Aorta (tissue), 5 donors: Measurements from ENCODE around the gene ENOX1. TPM values are rescaled to one million over a fixed set of nuclear protein-coding genes. Genes with fewer than 3 reads are reported as not detected.

Experiments
- ATAC-seq: fragments of 200-7000 bp; cut with Tn5 transposase; one replicate; pipeline ENCODE4 v1.9.1; 2022; ENCODE audit warnings: moderate library complexity; ENCODE audit not compliant: low FRiP score
- DNase-seq, 2 donors: peaks; one replicate each; pipeline ENCODE4 v3.0.0-alpha.2; 2020
- H3K27ac ChIP-seq, 2 donors: one replicate each; pipeline ENCODE4 v1.5.1; 2013; ENCODE audit warnings: low read length in 2 of 2, mild to moderate bottlenecking in 2 of 2, moderate library complexity in 2 of 2, control low read depth in 1 of 2, inconsistent platforms in 1 of 2, low read depth in 1 of 2
- H3K27me3 ChIP-seq, 2 donors: one replicate each; pipeline ENCODE4 v1.6.1; 2013; ENCODE audit warnings: control low read depth in 1 of 2, low read length in 1 of 2, mild to moderate bottlenecking in 1 of 2, moderate library complexity in 1 of 2; ENCODE audit not compliant: insufficient read depth in 2 of 2, control insufficient read depth in 1 of 2
- H3K36me3 ChIP-seq, 2 donors: one replicate each; pipeline ENCODE4 v1.6.1; 2013; ENCODE audit warnings: control low read depth in 1 of 2, low read length in 1 of 2, mild to moderate bottlenecking in 1 of 2; ENCODE audit not compliant: insufficient read depth in 2 of 2, control insufficient read depth in 1 of 2
- H3K4me1 ChIP-seq, 2 donors: one replicate each; pipeline ENCODE4 v1.6.1; 2013; ENCODE audit warnings: low read length in 2 of 2, control low read depth in 1 of 2, mild to moderate bottlenecking in 1 of 2, moderate library complexity in 1 of 2; ENCODE audit not compliant: insufficient read depth in 2 of 2, control insufficient read depth in 1 of 2
- H3K4me3 ChIP-seq, 2 donors: one replicate each; pipeline ENCODE4 v1.5.1; 2013; ENCODE audit warnings: low read length in 2 of 2, control low read depth in 1 of 2, mild to moderate bottlenecking in 1 of 2
- H3K9me3 ChIP-seq: one replicate; pipeline ENCODE4 v1.6.1; 2013; ENCODE audit warnings: mild to moderate bottlenecking, low read length; ENCODE audit not compliant: control insufficient read depth
- WGBS, 2 donors: extraction: QIAGEN DNeasy Blood & Tissue Kit; methylation state at CpG; one replicate each; pipeline ENCODE4 v1.1.7; 2013; 5-methylcytosine and 5-hydroxymethylcytosine counted together
- intact Hi-C, 2 donors: fragments of 100-400 bp; cut with DNase I; formaldehyde crosslinking; loops; one replicate each; pipeline versions ENCODE4 v1.14.2 to v1.15.0; 2022
- polyA plus RNA-seq, 2 donors: library from polyadenylated mRNA; stranded (reverse); fragments of 200-250 nt; gene quantifications; one replicate each; pipeline ENCODE4 v1.2.3, GENCODE V29; 2013
- total RNA-seq, 2 donors: library from RNA; stranded (reverse); fragmentation: NEBNext Ultra II Directional; extraction: Animal tissue kit (Norgen Biotek cat#: 25700); gene quantifications; one replicate each; pipeline ENCODE4 v1.2.1, GENCODE V29; 2021
- donor health status: healthy with polysubstance abuse.
- donor health status: Bipolar disorder and iron deficiency.
- donor health status: DM: no; HTN: no; CAD: no.
- donor health status: DM: no; HTN: no; CAD: no.
- donor health status: DM: yes; HTN: yes; CAD: no.

Gene ENOX1
- total and polyA plus RNA-seq, 4 donors = 0.15 to 2.2 (median 1.4) TPM; not detected in 1

DNA sequence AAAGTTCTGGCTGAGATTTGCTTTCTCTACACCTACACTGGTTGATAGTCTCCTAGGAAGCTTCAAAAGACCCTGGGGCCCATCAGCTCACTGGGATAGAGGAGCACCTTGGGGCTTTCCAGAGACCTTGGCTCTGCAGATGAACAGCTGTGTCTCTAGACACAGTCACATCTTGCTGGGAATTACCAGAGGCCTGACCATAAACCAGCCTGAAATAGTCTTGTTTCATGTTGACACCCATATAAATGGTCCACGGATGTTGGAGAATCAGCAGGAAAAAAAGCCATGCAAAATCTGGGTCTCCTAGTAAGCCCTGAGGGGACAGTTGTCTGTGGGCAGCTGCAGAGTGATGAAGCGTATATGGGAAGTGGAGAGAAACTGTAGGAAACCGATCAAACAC lies 555.8 kb downstream of the ENOX1 start:
- Histone ChIP-seq H3K9me3 (no peaks in the 10 kb centered on the region), H3K4me1 (no peaks in the 10 kb centered on the region), H3K27ac (no peak overlapping the region), H3K27me3 (no peaks in the 10 kb centered on the region), H3K4me3 (no peak overlapping the region), H3K36me3 (no peaks in the 10 kb centered on the region)
- ATAC-seq (no peak), DNase-seq (no peak)
- intact Hi-C loops = no loop called here
- 90 to 91% methylated on average over 3 of the region's 3 CpGs for WGBS, 2 donors

DNA sequence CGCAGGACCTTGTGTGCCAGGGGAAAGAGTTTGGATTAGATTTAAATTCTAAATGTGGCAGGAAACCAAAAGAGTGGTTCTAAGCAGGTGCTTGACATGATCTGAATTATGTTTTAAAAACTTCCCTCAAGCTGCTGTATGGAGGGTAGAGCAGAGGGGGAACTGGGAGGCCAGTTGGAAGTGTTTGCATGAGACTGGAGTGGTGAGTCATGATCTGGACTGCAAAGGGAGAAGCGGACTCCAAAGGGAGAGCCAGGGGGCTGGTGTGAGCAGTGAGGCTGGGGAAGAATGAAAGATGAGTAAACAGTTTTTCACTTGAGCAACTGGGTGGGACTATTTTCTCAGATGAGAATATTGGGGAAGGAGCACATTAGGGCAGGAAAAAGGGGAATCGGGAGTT lies 557.3 kb downstream of the ENOX1 start:
- H3K4me3 ChIP-seq = no peak overlapping the region
- H3K27me3 ChIP-seq = no peaks in the 10 kb centered on the region
- no peaks in the 10 kb centered on the region for H3K4me1 ChIP-seq
- intact Hi-C loops = no loop called here
- H3K9me3 ChIP-seq = no peaks in the 10 kb centered on the region
- DNase-seq (no peak), ATAC-seq (no peak)
- no peak overlapping the region for H3K27ac ChIP-seq
- WGBS, 2 donors = 62 to 65% methylated on average over 3 of the region's 3 CpGs
- H3K36me3 ChIP-seq = no peaks in the 10 kb centered on the region

DNA sequence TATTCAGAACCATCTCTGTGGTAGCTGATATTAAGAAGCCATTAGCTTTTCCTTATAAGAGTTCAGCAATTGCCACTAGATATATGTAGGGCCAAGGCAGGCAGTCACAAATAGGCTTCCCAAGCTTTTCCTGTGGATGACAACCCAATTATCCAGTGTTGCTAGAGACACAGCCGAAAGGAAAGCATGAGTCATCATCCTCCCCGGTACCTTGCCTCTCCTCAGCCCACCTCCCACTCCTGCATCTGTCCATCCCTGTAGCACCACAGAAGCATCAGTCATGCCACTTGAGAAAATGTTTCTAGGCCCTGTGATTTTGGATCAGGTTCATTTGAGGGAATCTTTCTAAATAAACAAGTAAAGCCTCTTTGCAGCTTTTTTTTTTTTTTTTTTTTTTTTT lies 559.1 kb downstream of the ENOX1 start:
- Histone ChIP-seq H3K9me3 (no peaks in the 10 kb centered on the region), H3K27ac (no peak overlapping the region), H3K4me1 (no peaks in the 10 kb centered on the region), H3K36me3 (no peaks in the 10 kb centered on the region), H3K4me3 (no peak overlapping the region), H3K27me3 (no peaks in the 10 kb centered on the region)
- intact Hi-C loops = no loop called here
- WGBS, 2 donors = 37 to 44% methylated on average over 2 of the region's 2 CpGs
- DNase-seq = no peak
- ATAC-seq = no peak

DNA sequence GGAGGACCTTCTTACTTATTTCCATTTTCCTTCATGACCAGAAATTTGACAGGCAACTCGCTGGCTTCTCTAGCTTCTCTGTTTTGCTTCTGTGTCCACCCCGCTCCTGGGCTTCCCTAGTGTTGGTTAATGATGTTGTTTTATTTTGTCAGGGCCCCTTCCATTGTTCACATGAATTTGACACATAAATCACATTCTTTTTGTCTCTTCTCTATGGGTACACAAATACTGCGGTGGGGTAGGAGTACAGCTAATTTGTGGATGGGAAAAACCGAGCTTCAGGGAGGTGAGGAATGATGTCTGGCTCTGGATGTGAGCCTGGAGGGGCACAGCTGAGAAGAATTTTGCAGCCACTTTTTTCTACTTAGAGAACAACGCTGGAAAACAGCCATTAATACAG lies 563.6 kb downstream of the ENOX1 start:
- Histone ChIP-seq H3K27ac (no peak overlapping the region), H3K27me3 (no peaks in the 10 kb centered on the region), H3K4me1 (no peaks in the 10 kb centered on the region), H3K36me3 (no peaks in the 10 kb centered on the region), H3K9me3 (no peaks in the 10 kb centered on the region), H3K4me3 (no peak overlapping the region)
- intact Hi-C loops = no loop called here
- 65 to 73% methylated on average over 5 of the region's 5 CpGs for WGBS, 2 donors
- DNase-seq (no peak), ATAC-seq (no peak)

DNA sequence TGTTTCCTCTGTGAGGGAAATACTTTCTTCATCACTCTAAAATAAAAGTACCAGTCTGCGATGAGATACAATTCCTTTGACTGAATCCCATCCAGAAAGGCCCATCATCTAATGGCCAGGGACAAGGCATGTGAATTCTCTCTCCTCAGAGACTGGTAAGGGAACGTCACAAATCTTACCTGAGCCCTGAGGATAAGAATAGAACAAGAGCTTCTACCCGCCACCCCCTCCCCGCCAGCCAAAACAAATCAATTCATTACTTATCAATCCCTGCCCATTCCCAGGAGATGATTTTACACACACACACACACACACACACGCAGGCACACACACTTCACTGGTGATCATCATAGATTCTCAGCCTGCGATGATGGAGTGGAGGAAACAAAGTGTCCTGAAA lies 564.7 kb downstream of the ENOX1 start:
- intact Hi-C loops = no loop called here
- Histone ChIP-seq H3K36me3 (no peaks in the 10 kb centered on the region), H3K4me1 (no peaks in the 10 kb centered on the region), H3K9me3 (no peaks in the 10 kb centered on the region), H3K27me3 (no peaks in the 10 kb centered on the region), H3K4me3 (no peak overlapping the region), H3K27ac (no peak overlapping the region)
- 96% methylated on average over 6 of the region's 6 CpGs for WGBS, 2 donors
- no peak for DNase-seq
- ATAC-seq = no peak

DNA sequence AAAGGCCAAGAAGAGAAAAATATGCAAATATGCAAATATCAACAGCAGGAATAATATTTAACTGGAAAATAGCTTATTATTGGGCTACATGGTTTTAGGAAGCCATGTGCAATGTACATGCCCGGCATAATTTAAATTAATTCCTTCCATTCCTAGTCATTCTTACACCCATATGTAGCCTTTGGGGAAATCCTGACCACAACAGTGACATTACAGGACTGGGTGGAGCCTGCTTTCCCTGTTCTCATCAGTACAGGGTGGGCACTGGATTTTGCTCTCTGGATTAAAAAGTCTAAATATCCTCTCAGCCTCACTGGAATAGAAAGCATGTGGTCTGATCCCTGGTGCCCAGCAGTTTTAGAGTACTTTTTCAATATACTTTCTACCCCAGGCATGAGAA lies 565.2 kb downstream of the ENOX1 start:
- no peaks in the 10 kb centered on the region for H3K9me3 ChIP-seq
- 91 to 95% methylated on average over 1 of the region's 1 CpG for WGBS, 2 donors
- no peak overlapping the region for H3K4me3 ChIP-seq
- DNase-seq (no peak), ATAC-seq (no peak)
- no peaks in the 10 kb centered on the region for H3K4me1 ChIP-seq
- no peak overlapping the region for H3K27ac ChIP-seq
- no peaks in the 10 kb centered on the region for H3K27me3 ChIP-seq
- intact Hi-C loops = no loop called here
- H3K36me3 ChIP-seq = no peaks in the 10 kb centered on the region

DNA sequence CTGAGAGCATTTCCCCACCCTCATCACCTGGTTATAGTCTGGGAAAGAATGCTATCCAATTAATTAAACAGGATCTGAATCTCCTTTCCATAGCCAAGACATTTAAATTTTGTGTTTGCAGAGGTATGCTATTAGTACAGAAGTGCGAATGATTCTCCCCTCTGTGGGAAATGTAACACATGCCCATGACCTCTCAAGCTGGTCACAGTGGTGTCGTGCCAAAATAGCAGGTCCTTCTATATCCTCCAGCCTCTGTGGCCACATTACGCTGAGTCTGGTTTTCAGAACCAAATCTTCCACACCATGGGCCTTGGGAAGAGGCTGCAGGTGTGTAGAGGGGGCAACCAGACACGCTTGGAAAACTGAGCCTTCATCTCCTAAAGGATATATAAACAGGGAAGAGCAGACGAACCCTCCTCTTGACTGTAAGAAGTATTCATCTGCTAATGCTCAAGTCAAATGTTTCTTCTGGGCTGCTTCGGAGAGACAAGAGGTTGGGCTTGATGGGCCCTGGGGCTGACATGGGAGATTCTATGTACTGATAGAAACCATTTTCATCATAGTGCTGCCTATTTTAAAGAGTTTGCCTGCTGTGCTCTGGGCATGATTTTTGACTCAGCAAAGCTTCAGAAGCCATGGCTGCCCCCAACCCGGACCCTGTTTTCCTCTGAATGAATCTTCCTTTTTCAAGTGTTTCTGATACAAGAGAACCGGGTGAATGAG lies 565.7 kb downstream of the ENOX1 start:
- DNase-seq = no peak
- Histone ChIP-seq H3K36me3 (no peaks in the 10 kb centered on the region), H3K9me3 (no peaks in the 10 kb centered on the region), H3K4me1 (no peaks in the 10 kb centered on the region), H3K27ac (no peak overlapping the region), H3K4me3 (no peak overlapping the region), H3K27me3 (no peaks in the 10 kb centered on the region)
- no peak for ATAC-seq
- WGBS, 2 donors = 97 to 98% methylated on average over 8 of the region's 8 CpGs
- intact Hi-C loops = no loop called here

DNA sequence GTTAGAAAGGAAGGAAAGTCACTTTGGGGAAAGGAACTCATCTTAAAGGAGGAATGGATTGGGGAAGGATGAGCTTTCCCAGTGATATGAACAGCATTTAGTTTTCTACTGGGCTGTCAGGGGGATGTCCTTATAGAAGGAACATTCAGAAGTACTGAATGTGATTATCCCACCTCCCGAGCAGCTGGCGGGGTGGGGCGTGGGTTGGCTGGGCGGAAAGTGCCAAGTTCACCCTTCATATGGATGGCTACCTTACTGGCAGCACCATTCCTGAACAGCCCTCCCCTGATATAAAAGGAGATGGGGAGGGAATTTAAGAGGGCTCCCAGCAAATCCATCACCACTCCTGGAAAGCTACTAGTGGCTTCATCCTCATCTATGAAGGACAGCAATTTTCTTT lies 572.6 kb downstream of the ENOX1 start:
- no peaks in the 10 kb centered on the region for H3K27me3 ChIP-seq
- DNase-seq (no peak), ATAC-seq (no peak)
- no peaks in the 10 kb centered on the region for H3K9me3 ChIP-seq
- 93 to 98% methylated on average over 4 of the region's 4 CpGs for WGBS, 2 donors
- no peak overlapping the region for H3K27ac ChIP-seq
- H3K4me3 ChIP-seq = no peak overlapping the region
- intact Hi-C loops = no loop called here
- H3K36me3 ChIP-seq = no peaks in the 10 kb centered on the region
- H3K4me1 ChIP-seq = no peaks in the 10 kb centered on the region

DNA sequence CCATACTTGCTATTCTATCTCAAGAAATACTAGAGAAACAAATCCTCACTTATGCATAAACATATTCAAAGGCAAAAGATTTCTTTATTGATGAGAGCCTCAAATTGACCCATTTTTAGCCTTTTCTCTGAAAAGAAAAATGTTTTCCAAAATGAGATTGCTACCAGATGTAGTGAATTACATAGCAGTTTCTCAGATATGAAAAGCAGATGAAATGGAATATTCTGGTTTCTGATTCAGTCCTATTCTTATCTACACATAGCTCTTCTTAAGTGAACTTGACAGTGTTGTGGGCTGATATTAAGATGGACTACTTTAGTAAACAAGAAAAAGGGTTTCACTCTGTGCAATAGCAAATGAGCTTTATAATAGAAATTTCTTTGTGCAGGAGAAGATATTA lies 579.9 kb downstream of the ENOX1 start:
- no peak for ATAC-seq

More for the DNA sequence above, 579.9 kb downstream of the ENOX1 start:
- no peaks in the 10 kb centered on the region for H3K4me1 ChIP-seq
- no peak overlapping the region for H3K27ac ChIP-seq
- no peaks in the 10 kb centered on the region for H3K27me3 ChIP-seq
- H3K9me3 ChIP-seq = peaks cover 2% of the 10 kb centered on the region
- no peaks in the 10 kb centered on the region for H3K36me3 ChIP-seq
- intact Hi-C loops = no loop called here
- DNase-seq = no peak
- H3K4me3 ChIP-seq = no peak overlapping the region
